Measurements from ENCODE around the gene JMJD8.

Gene JMJD8

GRCh38 chr16:687499-687898 lies 3.4 kb upstream of the JMJD8 start:
- no peak for DNase-seq

- DNase-seq, result no peak
These were observed 2.5 kb upstream of the JMJD8 start for GRCh38 chr16:686459-687260.

- DNase-seq, result no peak
These were observed 1.8 kb upstream of the JMJD8 start for GRCh38 chr16:685967-686366.

GRCh38 chr16:684961-685696 lies 995 bp upstream of the JMJD8 start:
- peak; percentile 59 for DNase-seq

GRCh38 chr16:683396-684070 lies 601 bp downstream of the JMJD8 start:
- DNase-seq, result no peak

GRCh38 chr16:682493-683395 lies 1.4 kb downstream of the JMJD8 start:
- DNase-seq, result no peak

GRCh38 chr16:681746-682427 lies 2.2 kb downstream of the JMJD8 start:
- no peak for DNase-seq

- DNase-seq, result no peak
These were observed 3.0 kb downstream of the JMJD8 start for GRCh38 chr16:680967-681745.

GRCh38 chr16:680625-680945 lies 3.5 kb downstream of the JMJD8 start:
- no peak for DNase-seq

- no peak for DNase-seq
These were observed 4.1 kb downstream of the JMJD8 start, which contains the start of gene STUB1 for GRCh38 chr16:679814-680624. TSS of gene STUB1 (plus strand) at chr16:680410. CDS start at chr16:680526, 116 bp downstream.

- peak; percentile 17 for DNase-seq
These were observed 5.0 kb downstream of the JMJD8 start for GRCh38 chr16:678858-679813.

GRCh38 chr16:678209-678857 lies 5.8 kb downstream of the JMJD8 start:
- no peak for DNase-seq

GRCh38 chr16:677316-678190 lies 6.6 kb downstream of the JMJD8 start:
- DNase-seq, result peak; percentile 34

GRCh38 chr16:676913-677312 lies 7.2 kb downstream of the JMJD8 start:
- DNase-seq, result peak; percentile 55

- no peak for DNase-seq
These were observed 7.6 kb downstream of the JMJD8 start for GRCh38 chr16:676565-676902.

GRCh38 chr16:675884-676564 lies 8.1 kb downstream of the JMJD8 start:
- no peak for DNase-seq

All from NCI-H1417 treated with DMSO at 0.1 percent for 48 hours (cell line).